HUES6 (cell line): ENCODE results near the gene CECR2.

Source experiments
- H3K27ac ChIP-seq: 2 replicates; pipeline ENCODE4 v1.7.0; 2013; ENCODE audit warnings: low read depth, mild to moderate bottlenecking, low read length, inconsistent platforms
- H3K27me3 ChIP-seq: 2 replicates; pipeline ENCODE4 v1.6.1; 2013; ENCODE audit warnings: low read length; ENCODE audit not compliant: control insufficient read depth, insufficient read depth
- H3K36me3 ChIP-seq: 2 replicates; pipeline ENCODE4 v1.6.1; 2013; ENCODE audit warnings: low read length; ENCODE audit not compliant: control insufficient read depth, insufficient read depth
- H3K4me1 ChIP-seq: 2 replicates; pipeline ENCODE4 v1.6.1; 2013; ENCODE audit warnings: low read length; ENCODE audit not compliant: control insufficient read depth, insufficient read depth
- H3K4me3 ChIP-seq: 2 replicates; pipeline ENCODE4 v1.5.1; 2013; ENCODE audit warnings: low read depth, low read length
- H3K9ac ChIP-seq: one replicate; pipeline ENCODE4 v1.6.1; 2013; ENCODE audit warnings: mild to moderate bottlenecking, low read length
- H3K9me3 ChIP-seq: 2 replicates; pipeline ENCODE4 v1.6.1; 2013; ENCODE audit warnings: low read depth, low read length; ENCODE audit not compliant: control insufficient read depth, insufficient read depth

Gene CECR2

DNA sequence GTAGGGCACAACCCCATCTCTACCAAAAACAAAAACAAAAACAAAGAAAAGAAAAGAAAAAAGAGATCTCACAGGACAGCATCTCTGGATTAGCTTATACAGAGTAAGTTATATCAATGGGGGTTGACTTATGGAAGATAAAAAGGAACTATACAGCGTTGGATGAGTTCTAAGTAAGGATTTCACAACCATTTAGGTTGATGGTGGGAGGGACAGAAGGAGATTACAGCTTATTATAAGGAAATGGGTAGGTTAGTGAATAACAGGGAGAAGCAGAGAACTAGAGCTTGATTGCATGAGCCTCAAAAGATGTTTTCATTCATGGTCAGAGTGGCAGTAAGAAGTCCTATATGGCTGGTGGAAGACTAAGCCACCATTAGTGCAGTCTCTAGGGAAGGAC is 60.3 kb downstream of the CECR2 start:
- Histone ChIP-seq H3K9me3 (no peaks in the 10 kb centered on the region), H3K4me1 (peaks cover 44% of the 10 kb centered on the region), H3K4me3 (no peak overlapping the region), H3K9ac (no peak overlapping the region), H3K36me3 (no peaks in the 10 kb centered on the region; the same call in 1 of the 2 replicates), H3K27ac (no peak overlapping the region), H3K27me3 (no peaks in the 10 kb centered on the region)

- Histone ChIP-seq H3K4me1 (peaks cover 53% of the 10 kb centered on the region), H3K9me3 (no peaks in the 10 kb centered on the region), H3K36me3 (no peaks in the 10 kb centered on the region; the same call in 1 of the 2 replicates), H3K4me3 (no peak overlapping the region), H3K27ac (peak overlapping the region; percentile 37; the same call in 1 of the 2 replicates), H3K9ac (peak overlapping the region; percentile 2), H3K27me3 (no peaks in the 10 kb centered on the region)
Observed at GRCh38 chr22:17430412-17430811, 61.2 kb downstream of the CECR2 start.

GRCh38 chr22:17431179-17431578 is 61.9 kb downstream of the CECR2 start:
- H3K4me1 ChIP-seq: peaks cover 59% of the 10 kb centered on the region
- no peaks in the 10 kb centered on the region for H3K9me3 ChIP-seq
- H3K4me3 ChIP-seq: no peak overlapping the region
- no peaks in the 10 kb centered on the region; the same call in 1 of the 2 replicates for H3K36me3 ChIP-seq
- 0 out of 2 replicates have a peak overlapping the region, but pooled peaks have one; percentile 10 for H3K27ac ChIP-seq
- no peak overlapping the region for H3K9ac ChIP-seq
- H3K27me3 ChIP-seq: no peaks in the 10 kb centered on the region

GRCh38 chr22:17434856-17435255 is 65.6 kb downstream of the CECR2 start:
- no peak overlapping the region for H3K4me3 ChIP-seq
- no peaks in the 10 kb centered on the region for H3K9me3 ChIP-seq
- H3K4me1 ChIP-seq: peaks cover 74% of the 10 kb centered on the region
- no peaks in the 10 kb centered on the region; the same call in 1 of the 2 replicates for H3K36me3 ChIP-seq
- no peak overlapping the region for H3K9ac ChIP-seq
- 0 out of 2 replicates have a peak overlapping the region, but pooled peaks have one; percentile 5 for H3K27ac ChIP-seq
- H3K27me3 ChIP-seq: no peaks in the 10 kb centered on the region

GRCh38 chr22:17435375-17435774 is 66.1 kb downstream of the CECR2 start:
- H3K9ac ChIP-seq: no peak overlapping the region
- H3K9me3 ChIP-seq: no peaks in the 10 kb centered on the region
- 0 out of 2 replicates have a peak overlapping the region, but pooled peaks have one; percentile 5 for H3K27ac ChIP-seq
- no peak overlapping the region for H3K4me3 ChIP-seq
- no peaks in the 10 kb centered on the region for H3K27me3 ChIP-seq
- H3K36me3 ChIP-seq: no peaks in the 10 kb centered on the region; the same call in 1 of the 2 replicates
- peaks cover 69% of the 10 kb centered on the region for H3K4me1 ChIP-seq

DNA sequence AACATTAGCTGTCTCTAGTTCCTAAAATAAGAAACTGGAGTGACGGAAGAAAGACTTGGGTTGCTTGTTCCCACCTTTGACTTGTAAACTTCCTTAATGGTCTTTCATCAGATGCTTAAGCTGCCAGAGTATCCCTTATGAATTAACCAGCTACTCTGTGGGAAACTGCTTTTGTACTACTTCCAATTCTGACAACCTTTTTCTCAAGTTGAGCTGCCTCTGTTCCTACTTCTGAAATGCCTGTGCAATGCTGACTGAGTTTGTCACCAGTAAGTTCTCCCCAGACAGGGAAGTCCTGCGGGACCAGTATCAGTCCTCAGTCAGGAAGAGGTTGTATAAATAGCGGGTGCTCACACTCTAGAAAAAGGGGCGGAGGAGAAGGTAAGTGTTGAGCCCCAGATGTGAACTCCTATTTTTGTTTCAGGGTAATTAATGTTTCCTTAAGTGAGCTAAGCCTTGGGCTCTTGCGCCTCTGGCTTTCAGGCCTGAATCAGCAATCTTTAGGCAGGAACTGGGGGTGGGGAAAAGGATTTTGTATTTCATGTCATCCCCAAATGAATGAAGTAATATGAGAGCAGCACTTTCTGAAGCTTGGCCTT is 67.2 kb downstream of the CECR2 start:
- Histone ChIP-seq H3K4me3 (peak overlapping the region; percentile 22; the same call in 1 of the 2 replicates), H3K27me3 (no peaks in the 10 kb centered on the region), H3K9me3 (no peaks in the 10 kb centered on the region), H3K4me1 (peaks cover 67% of the 10 kb centered on the region), H3K9ac (peak overlapping the region; percentile 24), H3K27ac (peak overlapping the region; percentile 4; the same call in 1 of the 2 replicates), H3K36me3 (no peaks in the 10 kb centered on the region)

DNA sequence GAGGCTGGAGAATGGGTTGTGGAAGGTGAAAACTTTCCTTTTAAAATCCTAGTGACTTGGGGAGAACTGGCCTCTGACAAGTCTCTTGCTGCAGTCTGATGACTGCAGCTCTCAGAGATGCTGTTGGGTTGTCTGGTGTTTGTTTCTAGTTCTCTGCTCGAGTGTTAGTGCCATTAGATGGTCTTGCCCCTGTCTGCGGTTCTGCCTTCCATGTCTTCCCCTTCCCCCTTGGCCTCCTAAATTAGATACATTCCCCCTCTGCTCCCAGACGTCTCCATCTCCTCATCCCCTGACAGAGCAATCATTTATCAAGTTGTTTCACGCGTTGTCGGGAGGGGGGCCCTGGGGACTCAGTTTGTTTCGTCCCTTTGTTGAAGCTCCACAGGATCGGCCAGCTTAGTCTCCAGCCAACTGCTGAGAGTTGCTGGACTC is 67.7 kb downstream of the CECR2 start:
- Histone ChIP-seq H3K9ac (no peak overlapping the region), H3K27me3 (no peaks in the 10 kb centered on the region), H3K27ac (peak overlapping the region; percentile 4; the same call in 1 of the 2 replicates), H3K4me3 (peak overlapping the region; percentile 22), H3K4me1 (peaks cover 67% of the 10 kb centered on the region), H3K9me3 (no peaks in the 10 kb centered on the region), H3K36me3 (no peaks in the 10 kb centered on the region)

- Histone ChIP-seq H3K27ac (peak overlapping the region; percentile 3; the same call in 1 of the 2 replicates), H3K9ac (no peak overlapping the region), H3K4me1 (peaks cover 60% of the 10 kb centered on the region), H3K27me3 (no peaks in the 10 kb centered on the region), H3K9me3 (no peaks in the 10 kb centered on the region), H3K4me3 (no peak overlapping the region), H3K36me3 (no peaks in the 10 kb centered on the region)
Observed at GRCh38 chr22:17438026-17438425, 68.8 kb downstream of the CECR2 start.

- no peak overlapping the region for H3K4me3 ChIP-seq
- no peak overlapping the region for H3K27ac ChIP-seq
- H3K9ac ChIP-seq: no peak overlapping the region
- peaks cover 39% of the 10 kb centered on the region for H3K4me1 ChIP-seq
- H3K9me3 ChIP-seq: no peaks in the 10 kb centered on the region
- H3K27me3 ChIP-seq: no peaks in the 10 kb centered on the region
- H3K36me3 ChIP-seq: no peaks in the 10 kb centered on the region; the same call in 1 of the 2 replicates
Observed at GRCh38 chr22:17441326-17441725, 72.1 kb downstream of the CECR2 start.

- H3K27me3 ChIP-seq: no peaks in the 10 kb centered on the region
- no peaks in the 10 kb centered on the region; the same call in 1 of the 2 replicates for H3K36me3 ChIP-seq
- no peak overlapping the region for H3K9ac ChIP-seq
- peak overlapping the region; percentile 71; the same call in 1 of the 2 replicates for H3K27ac ChIP-seq
- peaks cover 18% of the 10 kb centered on the region for H3K4me1 ChIP-seq
- H3K9me3 ChIP-seq: 0 out of 2 replicates have a peak, but pooled peaks cover 3% of the 10 kb centered on the region
- H3K4me3 ChIP-seq: no peak overlapping the region
Observed at GRCh38 chr22:17443405-17444203, 74.3 kb downstream of the CECR2 start.

DNA sequence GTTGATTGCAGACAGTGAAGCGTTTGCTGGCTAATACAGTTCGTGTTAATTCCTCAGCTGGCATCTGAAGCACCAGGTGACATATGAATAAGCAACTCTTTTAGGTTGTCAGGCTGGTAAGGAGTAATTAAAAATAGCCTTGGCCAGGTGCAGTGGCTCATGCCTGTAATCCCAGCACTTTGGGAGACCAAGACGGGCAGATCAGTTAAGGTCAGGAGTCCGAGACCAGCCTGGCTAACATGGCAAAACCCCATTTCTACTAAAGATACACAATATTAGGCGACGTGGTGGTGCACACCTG is 74.9 kb downstream of the CECR2 start:
- Histone ChIP-seq H3K4me3 (no peak overlapping the region), H3K36me3 (no peaks in the 10 kb centered on the region; the same call in 1 of the 2 replicates), H3K9me3 (0 out of 2 replicates have a peak, but pooled peaks cover 3% of the 10 kb centered on the region)

More for the DNA sequence above, 74.9 kb downstream of the CECR2 start:
- Histone ChIP-seq H3K4me1 (peaks cover 18% of the 10 kb centered on the region), H3K27ac (no peak overlapping the region; the same call in 1 of the 2 replicates), H3K27me3 (no peaks in the 10 kb centered on the region), H3K9ac (no peak overlapping the region)
